Measurements from ENCODE around the gene LSAMP.

The LSAMP gene

DNA sequence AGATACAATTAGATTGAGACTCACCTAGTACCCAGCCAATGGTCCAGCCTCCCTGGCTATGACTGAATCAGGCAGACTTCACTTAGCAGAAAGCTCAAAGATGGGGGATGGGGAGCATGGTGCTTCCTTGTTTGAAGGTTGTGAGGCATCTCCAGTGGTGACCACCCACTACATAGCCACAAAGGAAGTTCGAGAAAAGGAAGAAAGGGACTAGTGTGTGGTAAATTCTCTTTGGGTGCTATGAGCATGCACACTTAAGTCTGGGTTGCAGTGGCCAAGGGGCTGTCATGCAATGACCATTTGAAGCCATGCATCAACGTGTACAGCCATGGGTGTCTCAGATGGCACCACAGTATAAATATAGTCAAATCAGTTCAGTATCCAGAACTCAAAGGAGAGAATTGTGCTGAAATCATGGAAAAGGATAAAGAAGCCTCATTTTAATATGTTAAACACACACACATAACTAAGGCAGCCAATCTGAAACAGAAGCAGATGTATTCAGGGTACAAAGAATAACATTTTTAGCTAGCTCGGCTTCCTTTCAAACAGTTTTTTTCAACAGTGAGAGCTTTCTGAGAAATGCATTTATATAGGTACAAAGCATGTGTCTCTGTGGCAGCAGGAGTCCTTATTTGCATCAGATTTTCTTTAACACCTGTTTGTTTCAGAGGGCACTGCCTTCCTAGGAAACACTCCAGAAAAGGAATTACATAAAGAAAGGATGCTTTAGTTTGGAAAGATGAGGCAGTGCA lies 546.5 kb downstream of the LSAMP start:
- Mint-ChIP-seq H3K27ac (no peak overlapping the region), H3K36me3 (ENCODE audit: low read depth) (no peaks in the 10 kb centered on the region), H3K4me3 (no peak overlapping the region), H3K27me3 (ENCODE audit: low read depth, poor library complexity) (no peaks in the 10 kb centered on the region), H3K9me3 (no peaks in the 10 kb centered on the region), H3K4me1 (no peaks in the 10 kb centered on the region)
- DNase-seq: no peak
- TF ChIP-seq, protein P1, sequence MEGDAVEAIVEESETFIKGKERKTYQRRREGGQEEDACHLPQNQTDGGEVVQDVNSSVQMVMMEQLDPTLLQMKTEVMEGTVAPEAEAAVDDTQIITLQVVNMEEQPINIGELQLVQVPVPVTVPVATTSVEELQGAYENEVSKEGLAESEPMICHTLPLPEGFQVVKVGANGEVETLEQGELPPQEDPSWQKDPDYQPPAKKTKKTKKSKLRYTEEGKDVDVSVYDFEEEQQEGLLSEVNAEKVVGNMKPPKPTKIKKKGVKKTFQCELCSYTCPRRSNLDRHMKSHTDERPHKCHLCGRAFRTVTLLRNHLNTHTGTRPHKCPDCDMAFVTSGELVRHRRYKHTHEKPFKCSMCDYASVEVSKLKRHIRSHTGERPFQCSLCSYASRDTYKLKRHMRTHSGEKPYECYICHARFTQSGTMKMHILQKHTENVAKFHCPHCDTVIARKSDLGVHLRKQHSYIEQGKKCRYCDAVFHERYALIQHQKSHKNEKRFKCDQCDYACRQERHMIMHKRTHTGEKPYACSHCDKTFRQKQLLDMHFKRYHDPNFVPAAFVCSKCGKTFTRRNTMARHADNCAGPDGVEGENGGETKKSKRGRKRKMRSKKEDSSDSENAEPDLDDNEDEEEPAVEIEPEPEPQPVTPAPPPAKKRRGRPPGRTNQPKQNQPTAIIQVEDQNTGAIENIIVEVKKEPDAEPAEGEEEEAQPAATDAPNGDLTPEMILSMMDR (IDR thresholded peaks at IDR 0.05): no peak

- TF ChIP-seq, protein P1 (IDR thresholded peaks at IDR 0.05): no peak
- Mint-ChIP-seq H3K27ac (no peak overlapping the region), H3K36me3 (ENCODE audit: low read depth) (no peaks in the 10 kb centered on the region), H3K4me3 (no peak overlapping the region), H3K4me1 (peaks cover 12% of the 10 kb centered on the region), H3K27me3 (ENCODE audit: low read depth, poor library complexity) (no peaks in the 10 kb centered on the region), H3K9me3 (no peaks in the 10 kb centered on the region)
- DNase-seq: no peak
Measured at GRCh38 chr3:115891006-115891636, 554.2 kb downstream of the LSAMP start.

GRCh38 chr3:115890579-115890978 lies 554.7 kb downstream of the LSAMP start:
- H3K36me3 Mint-ChIP-seq (ENCODE audit: low read depth): no peaks in the 10 kb centered on the region

DNA sequence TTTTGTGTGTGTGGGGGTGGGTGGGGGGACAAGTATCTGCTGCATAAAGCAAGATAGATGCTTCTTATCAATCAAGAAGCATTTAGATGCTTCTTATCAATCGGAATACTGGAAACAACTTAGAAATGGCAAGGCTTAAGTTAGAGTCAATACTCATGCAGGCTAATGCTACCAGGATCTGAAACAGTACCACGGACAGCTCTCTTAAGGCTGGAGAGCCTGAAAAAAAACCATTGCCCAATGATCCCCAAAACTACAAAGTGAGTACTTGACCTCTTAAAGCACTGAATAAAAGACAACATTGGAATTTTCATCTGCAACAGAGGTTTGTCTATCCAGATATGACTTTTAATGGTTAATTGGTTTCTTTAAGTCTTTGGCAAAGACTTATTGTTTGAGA lies 559.7 kb downstream of the LSAMP start:
- H3K4me1 Mint-ChIP-seq: peaks cover 12% of the 10 kb centered on the region
- H3K27ac Mint-ChIP-seq: no peak overlapping the region
- no peaks in the 10 kb centered on the region for H3K27me3 Mint-ChIP-seq (ENCODE audit: low read depth, poor library complexity)
- TF ChIP-seq, protein P1 (IDR thresholded peaks at IDR 0.05): no peak
- H3K4me3 Mint-ChIP-seq: no peak overlapping the region
- DNase-seq: peak; percentile 23
- no peaks in the 10 kb centered on the region for H3K36me3 Mint-ChIP-seq (ENCODE audit: low read depth)
- no peaks in the 10 kb centered on the region for H3K9me3 Mint-ChIP-seq

More at GRCh38 chr3:115890579-115890978, 554.7 kb downstream of the LSAMP start:
- H3K27ac Mint-ChIP-seq: no peak overlapping the region
- TF ChIP-seq, protein P1 (IDR thresholded peaks at IDR 0.05): no peak
- H3K4me3 Mint-ChIP-seq: no peak overlapping the region
- DNase-seq: no peak
- no peaks in the 10 kb centered on the region for H3K27me3 Mint-ChIP-seq (ENCODE audit: low read depth, poor library complexity)
- H3K9me3 Mint-ChIP-seq: no peaks in the 10 kb centered on the region
- H3K4me1 Mint-ChIP-seq: peaks cover 12% of the 10 kb centered on the region

- Mint-ChIP-seq H3K36me3 (ENCODE audit: low read depth) (no peaks in the 10 kb centered on the region), H3K4me3 (no peak overlapping the region), H3K27me3 (ENCODE audit: low read depth, poor library complexity) (peaks cover 5% of the 10 kb centered on the region), H3K4me1 (no peaks in the 10 kb centered on the region), H3K9me3 (no peaks in the 10 kb centered on the region), H3K27ac (no peak overlapping the region)
- TF ChIP-seq, protein P1 (IDR thresholded peaks at IDR 0.05): no peak
- DNase-seq: no peak
Measured at GRCh38 chr3:115877615-115877899, 567.7 kb downstream of the LSAMP start.
